Measurements from ENCODE around the gene NUSAP1.
"Not testable (repeated sequence)": the region's sequence is repeated elsewhere in the genome, so short reads cannot be mapped to it uniquely, and the experiment has no call there.

NUSAP1 gene, protein sequence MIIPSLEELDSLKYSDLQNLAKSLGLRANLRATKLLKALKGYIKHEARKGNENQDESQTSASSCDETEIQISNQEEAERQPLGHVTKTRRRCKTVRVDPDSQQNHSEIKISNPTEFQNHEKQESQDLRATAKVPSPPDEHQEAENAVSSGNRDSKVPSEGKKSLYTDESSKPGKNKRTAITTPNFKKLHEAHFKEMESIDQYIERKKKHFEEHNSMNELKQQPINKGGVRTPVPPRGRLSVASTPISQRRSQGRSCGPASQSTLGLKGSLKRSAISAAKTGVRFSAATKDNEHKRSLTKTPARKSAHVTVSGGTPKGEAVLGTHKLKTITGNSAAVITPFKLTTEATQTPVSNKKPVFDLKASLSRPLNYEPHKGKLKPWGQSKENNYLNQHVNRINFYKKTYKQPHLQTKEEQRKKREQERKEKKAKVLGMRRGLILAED

GRCh38 chr15:41332194-41333025, at the start of gene NUSAP1, which contains the start of gene OIP5:
Gene NUSAP1 (plus strand): TSS chr15:41332881. CDS start chr15:41332958, 77 bp downstream.
Gene OIP5 (minus strand): TSS chr15:41332591. CDS start chr15:41332561, 30 bp downstream.
- peak; percentile 100 for DNase-seq

DNA sequence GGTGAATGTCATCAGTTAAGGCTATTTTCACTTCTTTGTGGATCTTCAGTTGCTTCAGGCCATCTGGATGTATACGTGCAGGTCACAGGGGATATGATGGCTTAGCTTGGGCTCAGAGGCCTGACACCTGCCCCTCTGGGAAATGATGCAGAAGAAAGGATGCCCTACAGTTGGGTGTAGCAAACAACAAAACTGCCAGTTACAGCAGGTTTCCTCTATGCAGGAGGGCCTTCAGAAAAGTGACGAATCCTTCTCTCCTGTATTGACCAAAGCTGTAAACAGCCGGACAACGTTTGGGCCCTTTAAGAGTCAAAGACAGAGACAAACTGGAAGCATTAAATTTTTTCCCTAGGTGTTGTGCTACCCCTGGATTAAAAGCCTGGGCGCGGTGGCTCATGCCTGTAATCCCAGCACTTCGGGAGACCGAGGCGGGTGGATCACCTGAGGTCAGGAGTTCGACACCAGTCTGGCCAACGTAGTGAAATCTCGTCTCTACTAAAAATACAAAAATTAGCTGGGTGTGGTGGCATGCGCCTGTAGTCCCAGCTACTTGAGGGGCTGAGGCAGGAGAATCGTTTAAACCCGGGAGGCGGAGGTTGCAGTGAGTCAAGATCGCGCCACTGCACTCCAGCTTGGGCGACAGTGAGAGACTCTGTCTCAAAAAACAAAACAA, 49.6 kb upstream of the NUSAP1 start:
- not testable (repeated sequence) for DNase-seq

DNA sequence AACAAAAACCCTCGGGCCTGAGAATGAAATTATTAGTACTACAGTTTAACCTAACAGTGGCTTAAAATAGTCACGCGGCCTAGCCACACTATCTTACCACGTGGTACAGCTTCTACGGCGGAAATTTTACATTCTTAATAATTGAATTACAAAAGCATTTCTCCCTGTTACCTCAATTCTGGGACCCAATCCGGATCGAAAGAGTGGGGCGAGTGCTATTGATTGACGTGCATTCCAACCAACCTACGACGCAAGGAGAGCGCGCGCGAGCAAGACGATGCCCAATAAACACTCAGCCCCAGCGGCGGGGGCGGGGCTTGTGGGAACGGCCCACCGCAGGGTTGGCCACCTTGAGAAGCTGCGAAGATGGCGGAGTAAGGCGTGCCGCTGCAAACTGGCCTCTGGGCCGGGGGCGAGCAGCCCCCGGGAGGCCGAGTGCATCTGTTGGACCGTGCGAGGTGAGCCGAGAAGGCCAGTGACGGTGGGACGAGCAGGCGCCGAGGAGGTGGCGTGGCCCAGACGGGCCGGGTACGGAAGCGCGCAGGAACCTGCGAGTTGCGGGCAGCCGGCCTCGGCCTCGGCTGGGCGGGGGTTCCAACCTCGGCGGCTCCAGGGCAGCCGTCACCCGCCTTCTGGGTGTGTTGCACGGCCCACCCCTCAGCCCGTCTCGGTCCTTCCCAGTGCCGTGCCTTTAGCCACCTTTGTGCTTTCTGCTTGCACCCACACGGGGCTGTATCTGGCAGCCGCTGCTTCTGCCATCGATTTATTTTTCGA, 48.8 kb upstream of the NUSAP1 start:
- DNase-seq, result peak; percentile 99

DNA sequence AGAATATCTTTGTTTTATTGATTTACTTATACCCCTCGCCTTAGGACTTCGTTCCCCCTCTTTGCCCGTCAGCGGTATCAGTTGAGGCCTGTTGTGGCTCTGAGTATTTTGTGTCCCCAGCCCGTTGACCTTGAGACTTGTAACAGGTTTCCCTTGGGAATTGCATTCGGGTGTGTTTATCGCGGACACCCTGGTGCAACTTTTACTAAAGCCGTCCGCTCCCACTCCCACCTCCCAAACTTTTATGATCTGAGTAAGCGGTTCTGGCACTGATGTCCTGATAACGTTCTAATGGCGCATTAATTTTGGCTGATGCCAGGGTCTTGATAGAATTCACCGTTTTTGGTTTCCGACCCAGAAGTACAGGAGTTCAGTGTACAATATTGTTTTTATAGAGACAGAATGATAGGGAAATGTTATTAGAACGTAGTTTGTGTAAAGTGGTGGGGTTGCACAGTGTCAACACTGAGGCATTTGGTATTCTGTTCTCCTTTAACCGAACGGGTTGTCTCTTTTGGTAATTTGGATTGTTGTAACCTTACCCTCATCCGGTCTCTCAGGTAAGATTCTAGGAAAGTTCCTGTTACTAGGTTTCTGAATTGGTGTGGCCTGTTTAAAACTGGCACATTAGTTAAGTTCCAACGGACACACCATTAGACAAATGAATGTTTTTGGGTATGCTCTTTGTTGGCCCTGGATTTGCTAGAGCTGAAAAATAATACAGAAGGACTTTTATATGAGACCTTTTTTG, 48.1 kb upstream of the NUSAP1 start:
- DNase-seq, result peak; percentile 38

- no peak for DNase-seq
Measured at GRCh38 chr15:41285285-41285684, 47.4 kb upstream of the NUSAP1 start.

GRCh38 chr15:41286665-41287333, 45.9 kb upstream of the NUSAP1 start:
- no peak for DNase-seq

DNA sequence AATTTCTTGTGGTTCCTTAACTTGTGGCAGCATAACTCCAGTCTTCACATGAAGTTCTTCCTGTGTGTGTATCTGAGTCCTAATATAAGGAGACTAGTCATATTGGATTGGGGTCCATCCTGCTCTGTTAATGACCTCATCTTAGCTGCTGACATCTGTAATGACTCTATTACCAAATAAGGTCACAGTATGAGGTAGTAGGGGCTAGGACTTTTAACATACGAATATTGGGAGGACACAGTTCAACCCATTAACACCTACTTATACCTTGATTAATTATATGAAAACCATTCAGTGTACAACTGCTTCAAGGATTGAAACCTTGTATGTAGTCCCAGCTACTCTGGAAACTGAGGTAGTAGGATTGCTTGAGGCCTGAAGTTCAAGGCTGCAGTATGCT, 44.2 kb upstream of the NUSAP1 start:
- DNase-seq, result no peak

- no peak for DNase-seq
Measured at GRCh38 chr15:41289953-41290352, 42.7 kb upstream of the NUSAP1 start.

GRCh38 chr15:41291065-41291631, 41.5 kb upstream of the NUSAP1 start:
- DNase-seq, result no peak

DNA sequence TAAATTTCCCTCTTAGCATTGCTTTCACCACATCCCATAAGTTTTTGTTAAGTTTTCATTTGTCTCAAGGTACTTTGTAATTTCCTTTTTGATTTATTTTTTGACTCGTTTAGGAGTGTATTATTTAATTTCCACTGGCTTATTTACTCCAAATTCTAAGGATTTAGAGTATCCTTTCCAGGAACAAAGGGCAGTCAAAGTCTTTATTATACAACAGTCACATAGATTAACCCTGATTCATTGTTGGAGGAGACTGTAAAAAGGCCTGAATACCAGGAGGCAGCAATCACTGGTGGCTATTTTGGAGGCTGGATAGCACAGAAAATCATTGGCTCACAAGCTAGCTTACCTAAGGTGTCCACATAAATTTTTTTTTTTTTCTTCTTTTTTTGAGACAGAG, 40.2 kb upstream of the NUSAP1 start:
- no peak for DNase-seq

GRCh38 chr15:41301139-41301538, 31.5 kb upstream of the NUSAP1 start:
- DNase-seq, result not testable (repeated sequence)

GRCh38 chr15:41301587-41301986, 31.1 kb upstream of the NUSAP1 start:
- no peak for DNase-seq

- DNase-seq, result no peak
Measured at GRCh38 chr15:41304149-41304770, 28.4 kb upstream of the NUSAP1 start.

GRCh38 chr15:41307679-41308078, 25.0 kb upstream of the NUSAP1 start:
- DNase-seq, result no peak

- no peak for DNase-seq
Measured at GRCh38 chr15:41309226-41309905, 23.3 kb upstream of the NUSAP1 start.

- not testable (repeated sequence) for DNase-seq
Measured at GRCh38 chr15:41320805-41321330, 11.8 kb upstream of the NUSAP1 start.

DNA sequence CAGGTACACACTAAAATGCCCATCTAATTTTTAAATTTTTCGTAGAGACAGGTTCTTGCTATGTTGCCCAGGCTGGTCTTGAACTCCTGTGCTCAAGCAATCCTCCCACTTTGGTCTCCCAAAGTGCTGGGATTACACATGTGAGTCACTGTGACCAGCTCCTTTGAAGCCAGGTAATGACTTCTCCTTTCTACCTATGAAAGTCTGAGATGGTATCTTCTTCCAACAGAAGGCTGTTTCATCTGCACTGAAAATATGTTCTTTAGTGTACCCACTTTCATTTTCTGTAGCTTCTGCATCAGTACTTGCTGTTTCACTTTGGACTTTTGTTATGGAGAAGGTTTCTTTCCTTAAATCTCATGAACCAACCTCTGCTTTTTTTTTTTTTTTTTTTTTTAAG, 9.1 kb upstream of the NUSAP1 start:
- no peak for DNase-seq

- no peak for DNase-seq
Measured at GRCh38 chr15:41331281-41331680, 1.4 kb upstream of the NUSAP1 start.

GRCh38 chr15:41331833-41332193, 868 bp upstream of the NUSAP1 start:
- DNase-seq, result no peak
